GM23338 (cell line): ENCODE results near the gene UBN2. TPM values are rescaled to one million over a fixed set of nuclear protein-coding genes. Genes with fewer than 3 reads are reported as not detected.

ENCODE experiments used
- ATAC-seq: fragments of 200-7000 bp; cut with Tn5 transposase; 3 replicates; pipeline ENCODE4 v1.9.1; 2020
- DNase-seq: peaks from one replicate; pipeline ENCODE4 v3.0.0-alpha.2; 2015; ENCODE audit warnings: low spot score
- H2AFZ ChIP-seq: fragments of 200-600 bp; sonication (generic); 2 replicates; pipeline ENCODE4 v1.8.0; 2016; ENCODE audit warnings: antibody characterized with exemption, mild to moderate bottlenecking, moderate library complexity
- H3F3A ChIP-seq: fragments of 200-600 bp; sonication (generic); replicated peaks from 2 replicates; pipeline ENCODE4 v1.8.0; 2017; ENCODE audit warnings: antibody characterized with exemption, mixed run types, low read depth
- H3K27ac ChIP-seq: fragments of 200-600 bp; sonication (generic); 2 replicates; pipeline ENCODE4 v1.6.1; 2016; ENCODE audit warnings: low read depth
- H3K27me3 ChIP-seq: fragments of 200-600 bp; sonication (generic); 2 replicates; pipeline ENCODE4 v1.8.0; 2016; ENCODE audit warnings: mild to moderate bottlenecking, mixed run types, moderate library complexity; ENCODE audit not compliant: insufficient read depth
- H3K36me3 ChIP-seq: fragments of 200-600 bp; sonication (generic); 2 replicates; pipeline ENCODE4 v1.8.0; 2016; ENCODE audit warnings: mild to moderate bottlenecking; ENCODE audit not compliant: insufficient read depth
- H3K4me1 ChIP-seq: fragments of 200-600 bp; sonication (generic); 2 replicates; pipeline ENCODE4 v1.8.0; 2016; ENCODE audit warnings: mild to moderate bottlenecking, moderate library complexity; ENCODE audit not compliant: insufficient read depth
- H3K4me2 ChIP-seq: fragments of 200-600 bp; sonication (generic); 2 replicates; pipeline ENCODE4 v1.7.1; 2017; ENCODE audit warnings: mixed run types
- H3K4me3 ChIP-seq: fragments of 200-600 bp; sonication (generic); 2 replicates; pipeline ENCODE4 v1.6.1; 2016; ENCODE audit warnings: mixed run types
- H3K79me2 ChIP-seq: fragments of 200-600 bp; sonication (generic); replicated peaks from 2 replicates; pipeline ENCODE4 v1.8.0; 2017; ENCODE audit warnings: mild to moderate bottlenecking; ENCODE audit not compliant: insufficient read depth
- H3K9me2 ChIP-seq: fragments of 200-600 bp; sonication (generic); 2 replicates; pipeline ENCODE4 v1.8.0; 2017; ENCODE audit not compliant: insufficient read depth
- H4K20me1 ChIP-seq: fragments of 200-600 bp; sonication (generic); replicated peaks from 2 replicates; pipeline ENCODE4 v1.8.0; 2017; ENCODE audit warnings: mild to moderate bottlenecking; ENCODE audit not compliant: insufficient read depth
- H3K27ac Mint-ChIP-seq: 2 replicates; pipeline ENCODE4 v1.8.0; 2020; ENCODE audit warnings: inconsistent platforms, mild to moderate bottlenecking, moderate library complexity, mixed read lengths
- H3K27me3 Mint-ChIP-seq: 3 replicates; pipeline ENCODE4 v1.8.0; 2022; ENCODE audit warnings: low read depth, mild to moderate bottlenecking, moderate library complexity, mixed read lengths, inconsistent platforms; ENCODE audit not compliant: insufficient read depth, poor library complexity
- H3K36me3 Mint-ChIP-seq: 3 replicates; pipeline ENCODE4 v1.8.0; 2021; ENCODE audit warnings: low read depth, mild to moderate bottlenecking, inconsistent platforms, moderate library complexity, mixed read lengths
- H3K4me1 Mint-ChIP-seq: 3 replicates; pipeline ENCODE4 v1.8.0; 2020; ENCODE audit warnings: mild to moderate bottlenecking, inconsistent platforms, mixed read lengths
- H3K4me3 Mint-ChIP-seq: 3 replicates; pipeline ENCODE4 v1.8.0; 2021; ENCODE audit warnings: moderate library complexity, mild to moderate bottlenecking, inconsistent platforms, mixed read lengths
- H3K9me3 Mint-ChIP-seq: 3 replicates; pipeline ENCODE4 v1.8.0; 2020; ENCODE audit warnings: moderate library complexity, mild to moderate bottlenecking, inconsistent platforms, mixed read lengths
- CREB1 ChIP-seq: fragments of 250-450 bp; sonication (Bioruptor Pico); IDR thresholded peaks from 2 replicates; pipeline ENCODE4 v1.5.0; 2020; ENCODE audit warnings: low read depth, mild to moderate bottlenecking, moderate library complexity
- CTCF ChIP-seq, 2 experiments: fragments of 200-600 bp in 1 of 2; sonication (generic) in 1 of 2; conservative IDR thresholded peaks; 2 replicates each; pipeline versions ENCODE4 v1.5.1 to v1.6.1; 2016 to 2017; ENCODE audit warnings: antibody characterized with exemption in 2 of 2, low read depth in 2 of 2, mild to moderate bottlenecking in 2 of 2, moderate library complexity in 1 of 2
- ETS1 ChIP-seq: IDR thresholded peaks from 2 replicates; pipeline ENCODE4 v1.6.1; 2016; ENCODE audit warnings: antibody characterized with exemption
- EZH2 ChIP-seq: fragments of 200-600 bp; sonication (generic); IDR thresholded peaks from one replicate; pipeline ENCODE4 v1.8.0; 2017; ENCODE audit warnings: antibody characterized with exemption, mild to moderate bottlenecking, low read depth; ENCODE audit not compliant: unreplicated experiment
- EZH2phosphoT487 ChIP-seq: fragments of 200-600 bp; sonication (generic); IDR thresholded peaks from one replicate; pipeline ENCODE4 v1.8.1; 2018; ENCODE audit warnings: antibody characterized with exemption; ENCODE audit not compliant: unreplicated experiment
- POLR2AphosphoS5 ChIP-seq: IDR thresholded peaks from 2 replicates; pipeline ENCODE4 v1.6.1; 2016; ENCODE audit warnings: antibody characterized with exemption, low read depth
- ZNF114 ChIP-seq: fragments of 250-450 bp; sonication (Bioruptor Pico); IDR thresholded peaks from 2 replicates; pipeline ENCODE4 v1.5.0; 2020; ENCODE audit warnings: mild to moderate bottlenecking, moderate library complexity
- ZNF331 ChIP-seq: fragments of 250-450 bp; sonication (Bioruptor Pico); IDR thresholded peaks from 2 replicates; pipeline ENCODE4 v1.5.0; 2020; ENCODE audit warnings: low read depth, mild to moderate bottlenecking, moderate library complexity
- ZNF462 ChIP-seq: fragments of 250-450 bp; sonication (Bioruptor Pico); IDR thresholded peaks from 2 replicates; pipeline ENCODE4 v1.5.0; 2020; ENCODE audit warnings: mild to moderate bottlenecking, moderate library complexity
- polyA plus RNA-seq: library from polyadenylated mRNA; unstranded; fragments of >200 nt; fragmentation: Nextera tagmentation; extraction: Ambion mirVana; gene quantifications from 2 replicates; pipeline ENCODE4 v1.2.1, GENCODE V29; 2016
- total RNA-seq: library from RNA; depleted of rRNA; stranded (reverse); fragments of >200 nt; shearing (Covaris generic); gene quantifications from 2 replicates; pipeline ENCODE4 v1.2.3, GENCODE V29; 2014

UBN2 gene
- total and polyA plus RNA-seq, 2 experiments from 2014 or later = 18.5 to 26.6 TPM

- H3K36me3 Mint-ChIP-seq = peaks cover 9% of the 10 kb centered on the region; the same call in 2 of the 3 replicates
These were observed 1.0 kb upstream of the UBN2 start for GRCh38 chr7:139230023-139230422.

GRCh38 chr7:139230484-139230773, 608 bp upstream of the UBN2 start:
- Mint-ChIP-seq H3K4me1 (peaks cover 12% of the 10 kb centered on the region), H3K9me3 (peaks cover 14% of the 10 kb centered on the region; the same call in 1 of the 3 replicates), H3K36me3 (peaks cover 8% of the 10 kb centered on the region; the same call in 2 of the 3 replicates), H3K27me3 (peaks cover 5% of the 10 kb centered on the region), H3K27ac (peak overlapping the region; percentile 89), H3K4me3 (peak overlapping the region; percentile 95)
- Histone ChIP-seq H3K4me1 (peaks cover 22% of the 10 kb centered on the region), H3K79me2 (peaks cover 35% of the 10 kb centered on the region), H3K27me3 (no peaks in the 10 kb centered on the region), H3K4me3 (peak overlapping the region; percentile 92), H3F3A (no peaks in the 10 kb centered on the region), H3K36me3 (no peaks in the 10 kb centered on the region), H3K9me2 (no peaks in the 10 kb centered on the region), H4K20me1 (no peaks in the 10 kb centered on the region), H3K27ac (peak overlapping the region; percentile 84), H3K4me2 (peak overlapping the region; percentile 77), H2AFZ (peak overlapping the region; percentile 92)
- DNase-seq (no peak), ATAC-seq (no peak)
- no peak for TF ChIP-seq ETS1
- TF ChIP-seq CREB1 (CRISPR knock-in tag) = no peak
- no peak for TF ChIP-seq CTCF (conservative IDR thresholded peaks at IDR 0.05; ENCODE audit: low read depth in 2 of 2)
- TF ChIP-seq EZH2 = no peak
- TF ChIP-seq ZNF114 (CRISPR knock-in tag) = no peak
- TF ChIP-seq POLR2AphosphoS5 = no peak
- TF ChIP-seq EZH2phosphoT487 = no peak
- no peak for TF ChIP-seq ZNF462 (CRISPR knock-in tag)
- TF ChIP-seq ZNF331 (CRISPR knock-in tag) = no peak

More at GRCh38 chr7:139230023-139230422, 1.0 kb upstream of the UBN2 start:
- peaks cover 31% of the 10 kb centered on the region for H3K79me2 ChIP-seq
- H3K4me1 ChIP-seq = peaks cover 22% of the 10 kb centered on the region
- peak overlapping the region; percentile 95 for H3K4me3 Mint-ChIP-seq
- TF ChIP-seq ZNF331 (CRISPR knock-in tag) (no peak), CREB1 (CRISPR knock-in tag) (peak; percentile 79)
- peak overlapping the region; percentile 92 for H3K4me3 ChIP-seq
- H3K27me3 ChIP-seq = no peaks in the 10 kb centered on the region
- peak overlapping the region; percentile 92 for H2AFZ ChIP-seq
- peaks cover 12% of the 10 kb centered on the region for H3K4me1 Mint-ChIP-seq
- H3K9me2 ChIP-seq = no peaks in the 10 kb centered on the region
- no peak overlapping the region for H3K27ac Mint-ChIP-seq
- DNase-seq (peak; percentile 13), ATAC-seq (no peak)
- no peaks in the 10 kb centered on the region for H3K36me3 ChIP-seq
- H3K27ac ChIP-seq = peak overlapping the region; percentile 84; the same call in 1 of the 2 replicates
- no peaks in the 10 kb centered on the region for H3F3A ChIP-seq
- no peaks in the 10 kb centered on the region for H4K20me1 ChIP-seq
- peaks cover 18% of the 10 kb centered on the region for H3K9me3 Mint-ChIP-seq
- H3K4me2 ChIP-seq = peak overlapping the region; percentile 77
- H3K27me3 Mint-ChIP-seq = peaks cover 5% of the 10 kb centered on the region
